Measurements from ENCODE around the gene RAB20. TPM values are rescaled to one million over a fixed set of nuclear protein-coding genes. Genes with fewer than 3 reads are reported as not detected.

Gene RAB20
- total and polyA plus RNA-seq, 9 of the 15 experiments (the other 6 are each of a cell fraction or from before 2014, with no cell fraction given) = 0.62 to 9.2 (median 5.4) TPM

DNA sequence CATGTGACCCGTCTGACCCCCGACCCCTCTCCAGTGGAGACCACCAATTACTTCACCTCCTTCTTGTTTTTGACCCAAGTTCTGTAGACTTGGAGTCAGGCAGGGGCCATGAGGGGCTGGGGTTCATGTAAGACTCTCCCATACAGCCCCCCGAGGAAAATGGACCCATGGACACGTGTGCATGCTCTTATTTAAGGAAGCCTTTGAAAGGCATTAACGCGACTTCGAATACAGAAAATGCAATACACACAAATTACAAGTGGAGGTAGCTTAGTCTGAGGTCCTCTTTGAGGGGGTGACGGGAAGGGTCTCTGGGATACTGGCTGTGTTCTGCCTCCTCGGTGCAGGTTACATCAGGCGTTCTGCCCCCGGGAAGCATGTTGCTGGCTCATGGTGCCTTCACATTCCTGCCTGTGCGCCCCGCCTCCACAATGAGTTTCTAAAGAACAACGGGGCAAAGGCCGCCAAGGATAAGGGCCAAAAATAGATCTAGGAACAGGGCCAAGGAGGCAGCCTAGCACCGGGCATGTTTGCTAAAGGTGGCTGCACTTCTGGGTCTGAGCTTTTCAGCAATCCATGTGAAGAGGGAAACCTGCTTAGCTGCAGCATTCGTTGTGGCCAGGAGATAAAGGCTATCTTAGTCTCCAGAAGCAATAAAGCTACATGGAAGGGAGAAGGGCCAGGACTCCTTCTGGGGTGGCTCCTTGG is 54.5 kb downstream of the RAB20 start (continued):
- TF ChIP-seq, protein P1, sequence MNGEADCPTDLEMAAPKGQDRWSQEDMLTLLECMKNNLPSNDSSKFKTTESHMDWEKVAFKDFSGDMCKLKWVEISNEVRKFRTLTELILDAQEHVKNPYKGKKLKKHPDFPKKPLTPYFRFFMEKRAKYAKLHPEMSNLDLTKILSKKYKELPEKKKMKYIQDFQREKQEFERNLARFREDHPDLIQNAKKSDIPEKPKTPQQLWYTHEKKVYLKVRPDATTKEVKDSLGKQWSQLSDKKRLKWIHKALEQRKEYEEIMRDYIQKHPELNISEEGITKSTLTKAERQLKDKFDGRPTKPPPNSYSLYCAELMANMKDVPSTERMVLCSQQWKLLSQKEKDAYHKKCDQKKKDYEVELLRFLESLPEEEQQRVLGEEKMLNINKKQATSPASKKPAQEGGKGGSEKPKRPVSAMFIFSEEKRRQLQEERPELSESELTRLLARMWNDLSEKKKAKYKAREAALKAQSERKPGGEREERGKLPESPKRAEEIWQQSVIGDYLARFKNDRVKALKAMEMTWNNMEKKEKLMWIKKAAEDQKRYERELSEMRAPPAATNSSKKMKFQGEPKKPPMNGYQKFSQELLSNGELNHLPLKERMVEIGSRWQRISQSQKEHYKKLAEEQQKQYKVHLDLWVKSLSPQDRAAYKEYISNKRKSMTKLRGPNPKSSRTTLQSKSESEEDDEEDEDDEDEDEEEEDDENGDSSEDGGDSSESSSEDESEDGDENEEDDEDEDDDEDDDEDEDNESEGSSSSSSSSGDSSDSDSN (IDR thresholded peaks at IDR 0.05; ENCODE audit: borderline replicate concordance in 1 of 2, low read depth in 2 of 2, low read length in 2 of 2) = peak in 1 of 2 experiments; percentile 41; a peak in 1 of 4 replicates
- TF ChIP-seq ZBTB43 (CRISPR knock-in tag; IDR thresholded peaks at IDR 0.05) = no peak
- no peak for TF ChIP-seq RBM22 (IDR thresholded peaks at IDR 0.05; ENCODE audit: low read depth, low read length, poor library complexity, severe bottlenecking)
- TF ChIP-seq REST (IDR thresholded peaks at IDR 0.05; ENCODE audit: borderline replicate concordance) = no peak; the same call in 1 of the 2 replicates
- no peak for TF ChIP-seq REST (CRISPR knock-in tag; IDR thresholded peaks at IDR 0.05; ENCODE audit: low read depth)
- TF ChIP-seq ELK1 (CRISPR knock-in tag; IDR thresholded peaks at IDR 0.05) = no peak
- TF ChIP-seq MEF2D (tag; conservative IDR thresholded peaks at IDR 0.05; ENCODE audit: low read depth) = peak; percentile 98
